Measurements from ENCODE around the gene TTC39B. TPM values are rescaled to one million over a fixed set of nuclear protein-coding genes. Genes with fewer than 3 reads are reported as not detected.

Gene TTC39B
- total and polyA plus RNA-seq, 3 experiments from 2014 or later = 6.9 to 12.1 (median 11.3) TPM

DNA sequence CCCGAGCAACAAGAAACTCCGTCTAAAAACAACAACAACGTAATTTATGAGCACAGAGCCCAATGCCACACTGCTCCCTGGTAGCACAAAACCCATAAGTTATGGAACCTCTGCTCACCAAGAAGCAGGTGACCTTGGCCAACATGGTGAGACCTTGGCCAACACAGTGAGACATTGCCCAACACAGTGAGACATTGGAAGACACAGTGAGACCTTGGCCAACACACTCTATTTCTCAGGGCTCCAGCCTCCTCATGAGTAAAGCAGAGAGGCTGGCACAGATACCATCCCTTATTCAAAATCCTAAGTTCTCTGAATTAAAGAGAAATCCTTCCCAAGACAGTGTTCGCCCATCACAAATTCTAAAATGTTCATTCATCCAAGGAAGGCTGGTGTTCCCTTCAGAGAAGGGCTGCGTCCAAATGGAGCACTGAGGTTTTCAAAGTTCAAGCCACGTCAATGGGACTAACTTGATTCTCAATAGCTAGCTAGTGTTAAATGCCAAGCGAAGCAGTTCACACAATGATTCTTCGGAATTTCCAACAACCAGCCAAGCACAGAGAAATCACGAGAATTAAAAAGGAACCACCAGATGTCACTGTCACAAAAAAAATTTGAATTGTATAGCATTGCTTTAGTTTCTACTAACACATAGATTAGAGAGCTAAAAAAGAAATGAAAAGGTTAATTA lies 29.5 kb downstream of the TTC39B start:
- no peaks in the 10 kb centered on the region for H3K9me3 ChIP-seq (ENCODE audit: low read length)
- H3K4me1 ChIP-seq (ENCODE audit: insufficient read depth, low read length) = peaks cover 11% of the 10 kb centered on the region
- H3K9me3 Mint-ChIP-seq = no peaks in the 10 kb centered on the region
- H3K27ac Mint-ChIP-seq = peak overlapping the region in 1 of 8 donors; percentile 60
- peaks cover 0 to 13% (median 3%) of the 10 kb centered on the region in 3 donors for H3K36me3 Mint-ChIP-seq
- H3K4me3 Mint-ChIP-seq = no peak overlapping the region
- peaks cover 28 to 71% (median 56%) of the 10 kb centered on the region in 3 donors for H3K4me1 Mint-ChIP-seq
- POLR2A ChIA-PET = no interaction called here
- no peak overlapping the region for H3K27ac ChIP-seq (ENCODE audit: low read depth, low read length)
- no peak overlapping the region for H3K4me3 ChIP-seq (ENCODE audit: low read length)
- H3K27me3 Mint-ChIP-seq = no peaks in the 10 kb centered on the region
- CTCF ChIA-PET = interaction anchor here (0.6 to 1.8 kb wide), 12 partner anchors 9 to 329 kb away, joined by 3 to 14 read pairs (median 3); partner anchors contain the start of gene TTC39B
- no peaks in the 10 kb centered on the region for H3K36me3 ChIP-seq (ENCODE audit: insufficient read depth, low read length)
- DNase-seq = peak in 1 of 5 donors; percentile 24
- no peaks in the 10 kb centered on the region for H3K27me3 ChIP-seq (ENCODE audit: insufficient read depth, low read length, poor library complexity, severe bottlenecking)

- H3K27me3 Mint-ChIP-seq = no peaks in the 10 kb centered on the region
- Histone ChIP-seq H3K27ac (ENCODE audit: low read depth, low read length) (no peak overlapping the region), H3K4me3 (ENCODE audit: low read length) (no peak overlapping the region), H3K9me3 (ENCODE audit: low read length) (no peaks in the 10 kb centered on the region), H3K4me1 (ENCODE audit: insufficient read depth, low read length) (peaks cover 11% of the 10 kb centered on the region), H3K36me3 (ENCODE audit: insufficient read depth, low read length) (no peaks in the 10 kb centered on the region), H3K27me3 (ENCODE audit: insufficient read depth, low read length, poor library complexity, severe bottlenecking) (no peaks in the 10 kb centered on the region)
- POLR2A ChIA-PET = no interaction called here
- DNase-seq = no peak
- H3K27ac Mint-ChIP-seq = no peak overlapping the region
- H3K36me3 Mint-ChIP-seq = peaks cover 0 to 13% (median 3%) of the 10 kb centered on the region in 3 donors
- H3K4me3 Mint-ChIP-seq = no peak overlapping the region
- no peaks in the 10 kb centered on the region for H3K9me3 Mint-ChIP-seq
- H3K4me1 Mint-ChIP-seq = peaks cover 35 to 76% (median 59%) of the 10 kb centered on the region in 3 donors
- CTCF ChIA-PET = interaction anchor here (1.8 kb wide), 1 partner anchor 11 kb away, joined by 6 read pairs; no protein-coding TSS in a partner anchor
These were observed 30.6 kb downstream of the TTC39B start for GRCh38 chr9:15276328-15276938.

DNA sequence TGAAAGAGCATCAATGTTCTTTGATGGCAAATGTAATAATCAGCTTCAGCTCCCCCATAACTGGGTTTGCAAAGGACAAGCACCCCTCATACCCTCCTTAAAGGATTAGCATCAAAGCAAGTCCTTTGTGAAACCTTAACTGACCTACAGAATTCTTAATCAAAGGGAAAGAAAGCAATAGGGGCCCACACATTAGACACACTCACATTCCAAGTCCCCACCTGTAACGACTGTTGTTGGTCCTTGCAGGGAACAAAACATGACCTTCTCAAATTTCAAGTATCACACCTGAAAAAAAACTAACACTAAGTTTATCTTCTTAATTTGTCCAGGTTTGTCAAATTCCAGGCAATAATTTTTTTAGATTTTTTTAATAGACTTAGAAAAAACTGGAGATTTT lies 32.6 kb downstream of the TTC39B start:
- H3K4me3 ChIP-seq (ENCODE audit: low read length) = no peak overlapping the region
- no peaks in the 10 kb centered on the region for H3K9me3 Mint-ChIP-seq
- H3K36me3 ChIP-seq (ENCODE audit: insufficient read depth, low read length) = no peaks in the 10 kb centered on the region
- POLR2A ChIA-PET = no interaction called here
- H3K27ac Mint-ChIP-seq = peak overlapping the region in 1 of 8 donors; percentile 23
- no peak for DNase-seq
- H3K4me3 Mint-ChIP-seq = no peak overlapping the region
- no peaks in the 10 kb centered on the region for H3K27me3 ChIP-seq (ENCODE audit: insufficient read depth, low read length, poor library complexity, severe bottlenecking)
- H3K27ac ChIP-seq (ENCODE audit: low read depth, low read length) = no peak overlapping the region
- no peaks in the 10 kb centered on the region for H3K27me3 Mint-ChIP-seq
- H3K4me1 ChIP-seq (ENCODE audit: insufficient read depth, low read length) = peaks cover 11% of the 10 kb centered on the region
- peaks cover 0 to 12% (median 3%) of the 10 kb centered on the region in 3 donors for H3K36me3 Mint-ChIP-seq
- CTCF ChIA-PET = interaction anchor here (2.2 kb wide), 1 partner anchor 36 kb away, joined by 16 read pairs; no protein-coding TSS in a partner anchor
- peaks cover 41 to 70% (median 60%) of the 10 kb centered on the region in 3 donors for H3K4me1 Mint-ChIP-seq
- H3K9me3 ChIP-seq (ENCODE audit: low read length) = no peaks in the 10 kb centered on the region

- H3K36me3 ChIP-seq (ENCODE audit: insufficient read depth, low read length) = no peaks in the 10 kb centered on the region
- no peaks in the 10 kb centered on the region for H3K27me3 ChIP-seq (ENCODE audit: insufficient read depth, low read length, poor library complexity, severe bottlenecking)
- H3K4me3 ChIP-seq (ENCODE audit: low read length) = no peak overlapping the region
- Mint-ChIP-seq H3K4me3 (peak overlapping the region in 2 of 7 donors; percentile 12 to 40), H3K36me3 (peaks cover 0 to 22% (median 3%) of the 10 kb centered on the region in 3 donors), H3K27ac (peak overlapping the region in 4 of 8 donors; percentile 44 to 66 (median 62)), H3K4me1 (peaks cover 46 to 70% (median 57%) of the 10 kb centered on the region in 3 donors), H3K9me3 (no peaks in the 10 kb centered on the region), H3K27me3 (no peaks in the 10 kb centered on the region)
- H3K9me3 ChIP-seq (ENCODE audit: low read length) = no peaks in the 10 kb centered on the region
- ChIA-PET POLR2A (no interaction called here), CTCF (interaction anchor here (0.9 to 3.1 kb wide), 4 partner anchors 39 to 144 kb away, joined by 3 to 13 read pairs (median 3); no protein-coding TSS in a partner anchor)
- H3K27ac ChIP-seq (ENCODE audit: low read depth, low read length) = no peak overlapping the region
- peaks cover 11% of the 10 kb centered on the region for H3K4me1 ChIP-seq (ENCODE audit: insufficient read depth, low read length)
- DNase-seq = no peak
These were observed 34.6 kb downstream of the TTC39B start for GRCh38 chr9:15272377-15272928.

DNA sequence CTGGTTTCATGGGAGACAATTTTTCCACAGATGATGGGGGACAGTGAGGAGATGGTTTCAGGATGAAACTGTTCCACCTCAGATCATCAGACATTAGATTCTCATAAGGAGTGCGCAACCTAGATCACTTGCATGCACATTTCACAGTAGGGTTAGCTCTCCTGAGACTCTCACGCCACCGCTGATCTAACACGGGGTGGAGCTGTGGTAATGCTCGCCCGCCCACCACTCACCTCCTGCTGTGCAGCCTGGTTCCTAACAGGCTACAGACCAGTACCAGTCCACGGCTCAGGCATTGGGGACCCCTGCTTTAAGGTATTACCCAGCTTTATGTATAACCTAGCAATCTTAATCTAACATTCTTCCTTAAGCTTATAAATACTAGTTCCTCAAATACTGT lies 35.6 kb downstream of the TTC39B start:
- Mint-ChIP-seq H3K36me3 (peaks cover 0 to 27% (median 7%) of the 10 kb centered on the region in 3 donors), H3K9me3 (no peaks in the 10 kb centered on the region), H3K27ac (peak overlapping the region in 4 of 8 donors; percentile 5 to 87 (median 33)), H3K4me3 (no peak overlapping the region), H3K27me3 (no peaks in the 10 kb centered on the region), H3K4me1 (peaks cover 45 to 65% (median 55%) of the 10 kb centered on the region in 3 donors)
- no peak overlapping the region for H3K4me3 ChIP-seq (ENCODE audit: low read length)
- DNase-seq = peak in 4 of 5 donors; percentile 6 to 61 (median 16)
- H3K27me3 ChIP-seq (ENCODE audit: insufficient read depth, low read length, poor library complexity, severe bottlenecking) = no peaks in the 10 kb centered on the region
- H3K27ac ChIP-seq (ENCODE audit: low read depth, low read length) = no peak overlapping the region
- CTCF ChIA-PET = interaction anchor here (0.9 to 3.1 kb wide), 6 partner anchors 16 to 143 kb away, joined by 3 to 13 read pairs (median 4); no protein-coding TSS in a partner anchor
- H3K4me1 ChIP-seq (ENCODE audit: insufficient read depth, low read length) = peaks cover 11% of the 10 kb centered on the region
- H3K9me3 ChIP-seq (ENCODE audit: low read length) = no peaks in the 10 kb centered on the region
- no peaks in the 10 kb centered on the region for H3K36me3 ChIP-seq (ENCODE audit: insufficient read depth, low read length)
- POLR2A ChIA-PET = no interaction called here

DNA sequence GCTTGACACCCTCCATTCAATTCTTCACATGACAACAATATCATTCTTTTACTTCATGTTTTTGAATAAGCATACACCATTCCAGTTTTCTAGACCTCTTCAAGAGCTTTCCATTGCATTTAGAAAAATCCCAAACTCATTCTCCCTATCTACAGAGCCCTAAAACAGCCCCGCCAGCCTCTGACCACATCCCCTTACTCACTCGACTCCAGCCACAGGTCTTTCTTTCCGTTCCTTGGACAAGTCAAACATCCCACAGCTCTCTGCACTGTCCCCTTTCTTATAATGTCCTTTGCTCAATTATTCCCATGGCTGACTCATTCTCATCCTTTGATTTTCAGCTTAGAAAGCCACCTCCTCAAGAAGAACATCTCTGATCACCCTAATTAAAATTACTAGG lies 38.2 kb downstream of the TTC39B start:
- no peak for DNase-seq
- Histone ChIP-seq H3K27me3 (ENCODE audit: insufficient read depth, low read length, poor library complexity, severe bottlenecking) (no peaks in the 10 kb centered on the region), H3K36me3 (ENCODE audit: insufficient read depth, low read length) (no peaks in the 10 kb centered on the region), H3K4me3 (ENCODE audit: low read length) (no peak overlapping the region), H3K9me3 (ENCODE audit: low read length) (no peaks in the 10 kb centered on the region), H3K4me1 (ENCODE audit: insufficient read depth, low read length) (peaks cover 8% of the 10 kb centered on the region), H3K27ac (ENCODE audit: low read depth, low read length) (no peak overlapping the region)
- CTCF ChIA-PET = no interaction called here
- peaks cover 40 to 64% (median 57%) of the 10 kb centered on the region in 3 donors for H3K4me1 Mint-ChIP-seq
- POLR2A ChIA-PET = no interaction called here
- H3K9me3 Mint-ChIP-seq = no peaks in the 10 kb centered on the region
- no peak overlapping the region for H3K4me3 Mint-ChIP-seq
- peaks cover 0 to 33% (median 9%) of the 10 kb centered on the region in 3 donors for H3K36me3 Mint-ChIP-seq
- peak overlapping the region in 5 of 8 donors; percentile 10 to 33 (median 13) for H3K27ac Mint-ChIP-seq
- H3K27me3 Mint-ChIP-seq = no peaks in the 10 kb centered on the region

- Mint-ChIP-seq H3K27me3 (no peaks in the 10 kb centered on the region), H3K4me3 (no peak overlapping the region), H3K36me3 (peaks cover 0 to 33% (median 9%) of the 10 kb centered on the region in 3 donors), H3K9me3 (no peaks in the 10 kb centered on the region), H3K27ac (peak overlapping the region in 5 of 8 donors; percentile 10 to 86 (median 23)), H3K4me1 (peaks cover 38 to 64% (median 58%) of the 10 kb centered on the region in 3 donors)
- H3K27me3 ChIP-seq (ENCODE audit: insufficient read depth, low read length, poor library complexity, severe bottlenecking) = no peaks in the 10 kb centered on the region
- H3K4me3 ChIP-seq (ENCODE audit: low read length) = no peak overlapping the region
- no peak overlapping the region for H3K27ac ChIP-seq (ENCODE audit: low read depth, low read length)
- no peak for DNase-seq
- ChIA-PET CTCF (no interaction called here), POLR2A (interaction anchor here (0.5 kb wide), 1 partner anchor 20 kb away, joined by 3 read pairs; no protein-coding TSS in a partner anchor)
- H3K4me1 ChIP-seq (ENCODE audit: insufficient read depth, low read length) = peaks cover 8% of the 10 kb centered on the region
- H3K9me3 ChIP-seq (ENCODE audit: low read length) = no peaks in the 10 kb centered on the region
- H3K36me3 ChIP-seq (ENCODE audit: insufficient read depth, low read length) = no peaks in the 10 kb centered on the region
These were observed 38.7 kb downstream of the TTC39B start for GRCh38 chr9:15268317-15268716.

All from CD8-positive, alpha-beta memory T cell (primary cell).